Liver (tissue), 9 donors: ENCODE data around the gene ABHD12. TPM values are rescaled to one million over a fixed set of nuclear protein-coding genes. Genes with fewer than 3 reads are reported as not detected.

Experiments
- DNase-seq: peaks from one replicate; pipeline ENCODE4 v3.0.0-alpha.2; 2017; ENCODE audit warnings: low spot score
- H3K27ac ChIP-seq, 2 donors: one replicate each; pipeline ENCODE4 v1.7.0; 2013; ENCODE audit warnings: inconsistent platforms in 2 of 2, low read length in 2 of 2, control low read depth in 1 of 2, low read depth in 1 of 2, mild to moderate bottlenecking in 1 of 2
- H3K27me3 ChIP-seq, 4 donors: one replicate each; pipeline versions ENCODE4 v1.6.1 to v1.7.0; 2013; ENCODE audit warnings: low read length in 3 of 4, inconsistent platforms in 1 of 4, mild to moderate bottlenecking in 1 of 4, moderate library complexity in 1 of 4; ENCODE audit not compliant: control insufficient read depth in 4 of 4, insufficient read depth in 4 of 4
- H3K36me3 ChIP-seq, 4 donors: one replicate each; pipeline versions ENCODE4 v1.6.1 to v1.7.0; 2013; ENCODE audit warnings: low read length in 3 of 4, mild to moderate bottlenecking in 3 of 4, low read depth in 1 of 4, moderate library complexity in 1 of 4; ENCODE audit not compliant: control insufficient read depth in 4 of 4, insufficient read depth in 3 of 4
- H3K4me1 ChIP-seq, 4 donors: one replicate each; pipeline versions ENCODE4 v1.6.1 to v1.7.0; 2013; ENCODE audit warnings: low read length in 3 of 4, mild to moderate bottlenecking in 3 of 4, moderate library complexity in 1 of 4; ENCODE audit not compliant: control insufficient read depth in 4 of 4, insufficient read depth in 4 of 4
- H3K4me3 ChIP-seq, 3 donors: one replicate each; pipeline versions ENCODE4 v1.6.1 to v1.7.0; 2013; ENCODE audit warnings: low read length in 3 of 3, control low read depth in 1 of 3, low read depth in 1 of 3, mild to moderate bottlenecking in 1 of 3
- H3K9ac ChIP-seq, 2 donors: one replicate each; pipeline ENCODE4 v1.7.0; 2013; ENCODE audit warnings: low read length in 2 of 2, mild to moderate bottlenecking in 2 of 2, moderate library complexity in 2 of 2, control low read depth in 1 of 2, low read depth in 1 of 2
- H3K9me3 ChIP-seq, 4 donors: one replicate each; pipeline versions ENCODE4 v1.6.1 to v1.7.0; 2013; ENCODE audit warnings: low read length in 3 of 4; ENCODE audit not compliant: control insufficient read depth in 4 of 4
- CTCF ChIP-seq: fragments of 150-350 bp; IDR thresholded peaks from 2 replicates; pipeline ENCODE4 v1.5.1; 2017; ENCODE audit warnings: improper control_type of control experiment, low read depth, low read length; ENCODE audit not compliant: missing input control
- EGR1 ChIP-seq, 2 donors: IDR thresholded peaks; 2 replicates each; pipeline ENCODE4 v1.6.1; 2016 to 2018; ENCODE audit warnings: antibody characterized with exemption in 2 of 2, low read depth in 2 of 2
- FOXA1 ChIP-seq: IDR thresholded peaks from 2 replicates; pipeline ENCODE4 v1.6.1; 2016; ENCODE audit warnings: antibody characterized with exemption
- GABPA ChIP-seq, 2 donors: IDR thresholded peaks in 1 of 2; conservative IDR thresholded peaks in 1 of 2; 2 replicates each; pipeline ENCODE4 v1.6.1; 2016; ENCODE audit warnings: antibody characterized with exemption in 2 of 2, mild to moderate bottlenecking in 1 of 2, moderate library complexity in 1 of 2
- HNF4A ChIP-seq, 2 donors: conservative IDR thresholded peaks; 2 replicates each; pipeline ENCODE4 v1.6.1; 2016; ENCODE audit warnings: antibody characterized with exemption in 2 of 2, mild to moderate bottlenecking in 2 of 2
- HNF4G ChIP-seq: IDR thresholded peaks from 2 replicates; pipeline ENCODE4 v1.6.1; 2016; ENCODE audit warnings: antibody characterized with exemption
- JUND ChIP-seq, 2 donors: IDR thresholded peaks; 2 replicates each; pipeline ENCODE4 v1.6.1; 2016; ENCODE audit warnings: antibody characterized with exemption in 2 of 2
- MAX ChIP-seq: IDR thresholded peaks from 2 replicates; pipeline ENCODE4 v1.6.1; 2016; ENCODE audit warnings: antibody characterized with exemption
- NR2F2 ChIP-seq: IDR thresholded peaks from 2 replicates; pipeline ENCODE4 v1.6.1; 2016; ENCODE audit warnings: antibody characterized with exemption
- RAD21 ChIP-seq, 2 donors: IDR thresholded peaks; 2 replicates each; pipeline ENCODE4 v1.6.1; 2016; ENCODE audit warnings: antibody characterized with exemption in 2 of 2, mild to moderate bottlenecking in 2 of 2
- REST ChIP-seq: IDR thresholded peaks from 2 replicates; pipeline ENCODE4 v1.6.1; 2016; ENCODE audit warnings: antibody characterized with exemption, mild to moderate bottlenecking
- RXRA ChIP-seq, 2 donors: IDR thresholded peaks; 2 replicates each; pipeline ENCODE4 v1.6.1; 2017 to 2018; ENCODE audit warnings: antibody characterized with exemption in 2 of 2, mild to moderate bottlenecking in 1 of 2
- SP1 ChIP-seq: IDR thresholded peaks from 2 replicates; pipeline ENCODE4 v1.6.1; 2018; ENCODE audit warnings: antibody characterized with exemption, mild to moderate bottlenecking
- TAF1 ChIP-seq: conservative IDR thresholded peaks from 2 replicates; pipeline ENCODE4 v1.6.1; 2016; ENCODE audit warnings: antibody characterized with exemption, mild to moderate bottlenecking
- YY1 ChIP-seq: IDR thresholded peaks from 2 replicates; pipeline ENCODE4 v1.6.1; 2016; ENCODE audit warnings: antibody characterized with exemption, mild to moderate bottlenecking
- WGBS: extraction: QIAGEN DNeasy Blood & Tissue Kit; methylation state at CpG from one replicate; pipeline ENCODE4 v1.1.7; 2013; 5-methylcytosine and 5-hydroxymethylcytosine counted together
- polyA plus RNA-seq, 2 donors: library from polyadenylated mRNA; stranded (reverse) in 1 of 2; unstranded in 1 of 2; fragments of 200-250 nt in 1 of 2; fragments of >200 nt in 1 of 2; fragmentation: Nextera tagmentation in 1 of 2; extraction: Ambion mirVana in 1 of 2; gene quantifications; one replicate each; pipeline versions ENCODE4 v1.2.1 to v1.2.3, GENCODE V29; 2013 to 2015
- total RNA-seq, 2 donors: library from RNA; depleted of rRNA; stranded (reverse); fragments of >200 nt; gene quantifications; one replicate each; pipeline ENCODE4 v1.2.3, GENCODE V29; 2014
- donor health status: healthy.
- donor health status: healthy.
- donor health status: healthy.
- donor health status: healthy.
- donor health status: healthy.

ABHD12 gene
- total and polyA plus RNA-seq, 4 donors, result 11.1 to 15.4 (median 12.9) TPM

- Histone ChIP-seq H3K9me3 (no peaks in the 10 kb centered on the region), H3K27me3 (no peaks in the 10 kb centered on the region), H3K4me3 (no peak overlapping the region), H3K36me3 (peaks cover 0 to 3% (median 0%) of the 10 kb centered on the region in 4 donors), H3K9ac (no peak overlapping the region), H3K4me1 (peaks cover 7 to 25% (median 22%) of the 10 kb centered on the region in 4 donors), H3K27ac (no peak overlapping the region)
- no peak for TF ChIP-seq RAD21 (IDR thresholded peaks at IDR 0.05)
- TF ChIP-seq HNF4A (conservative IDR thresholded peaks at IDR 0.05), result no peak
- no peak for TF ChIP-seq FOXA1
- TF ChIP-seq CTCF, result no peak
- no peak for TF ChIP-seq GABPA (IDR thresholded peaks at IDR 0.05 in 1 of 2, conservative IDR thresholded peaks at IDR 0.05 in 1 of 2)
- 93% methylated on average over 17 of the region's 17 CpGs for WGBS
- DNase-seq, result no peak
Measured at GRCh38 chr20:25308671-25309394, 81.8 kb downstream of the ABHD12 start.

GRCh38 chr20:25308083-25308491 is 82.5 kb downstream of the ABHD12 start:
- 94% methylated on average over 13 of the region's 13 CpGs for WGBS
- H3K27ac ChIP-seq, result no peak overlapping the region
- H3K4me1 ChIP-seq, result peaks cover 7 to 25% (median 22%) of the 10 kb centered on the region in 4 donors
- no peaks in the 10 kb centered on the region for H3K27me3 ChIP-seq
- no peak for TF ChIP-seq RAD21 (IDR thresholded peaks at IDR 0.05)
- TF ChIP-seq TAF1, result no peak
- no peak for TF ChIP-seq CTCF
- TF ChIP-seq JUND (IDR thresholded peaks at IDR 0.05), result no peak
- no peak for TF ChIP-seq YY1
- TF ChIP-seq MAX, result no peak
- TF ChIP-seq EGR1 (IDR thresholded peaks at IDR 0.05; ENCODE audit: low read depth in 2 of 2), result no peak
- TF ChIP-seq SP1, result no peak
- no peak for TF ChIP-seq NR2F2
- TF ChIP-seq HNF4G, result no peak
- TF ChIP-seq RXRA (IDR thresholded peaks at IDR 0.05), result no peak
- no peak for TF ChIP-seq GABPA (IDR thresholded peaks at IDR 0.05 in 1 of 2, conservative IDR thresholded peaks at IDR 0.05 in 1 of 2)
- no peak for TF ChIP-seq REST
- TF ChIP-seq FOXA1, result no peak
- H3K9me3 ChIP-seq, result no peaks in the 10 kb centered on the region
- no peak for DNase-seq
- no peak overlapping the region for H3K9ac ChIP-seq
- H3K4me3 ChIP-seq, result no peak overlapping the region
- peaks cover 0 to 4% (median 2%) of the 10 kb centered on the region in 4 donors for H3K36me3 ChIP-seq
